NCI-H2107 treated with DMSO at 0.1 percent for 48 hours (cell line): ENCODE results near the gene TPR.
"Not testable (repeated sequence)": the region's sequence is repeated elsewhere in the genome, so short reads cannot be mapped to it uniquely, and the experiment has no call there.

ENCODE experiments used
- DNase-seq: peaks from one replicate; lab custom pipeline; 2025; ENCODE audit not compliant: unreplicated experiment; lab: John Stamatoyannopoulos, UW

Gene TPR

DNA sequence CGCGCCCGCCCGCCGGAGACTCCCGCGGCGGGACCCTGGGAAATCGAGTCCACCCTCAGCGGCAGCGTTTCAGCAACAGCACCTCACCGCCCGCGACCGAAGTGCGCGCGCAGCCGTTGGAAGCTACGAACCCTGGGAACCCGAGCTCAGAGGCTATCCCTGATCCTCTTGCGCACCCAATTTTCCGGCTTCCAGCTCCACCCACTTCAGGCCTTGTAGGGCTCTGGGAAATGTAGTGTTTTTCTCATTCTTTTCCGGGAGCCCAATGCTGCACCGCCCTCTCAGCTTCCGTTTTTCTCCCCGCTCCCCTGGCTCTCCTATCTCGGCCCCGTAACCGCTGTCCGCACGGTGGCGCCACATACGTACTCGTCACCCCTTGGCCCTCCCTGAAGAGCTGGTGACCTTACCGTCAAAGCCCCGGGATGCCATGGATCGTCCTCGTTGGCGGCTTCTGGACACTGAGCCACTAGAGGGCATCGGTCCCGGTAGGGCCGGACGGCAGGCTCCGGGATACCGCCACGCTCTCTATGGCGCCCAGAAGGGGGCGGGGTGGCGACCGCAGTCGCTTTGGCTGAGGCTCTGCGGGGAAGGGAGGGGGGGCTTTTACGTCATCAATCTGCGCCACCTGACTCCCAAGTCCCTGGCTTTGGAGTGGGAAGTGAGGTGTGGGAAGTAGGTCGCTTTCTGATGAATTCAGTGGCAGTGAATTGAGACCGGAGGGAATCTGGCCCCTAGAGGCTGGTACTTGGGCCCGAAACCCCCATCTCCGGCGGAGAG is at the start of gene TPR, which contains the start of gene ODR4:
TSS of gene TPR (minus strand) at position 102 of the 777 bp plus-strand sequence. CDS start 225 bp downstream, outside the sequence.
TSS of gene ODR4 (plus strand) at position 687 of the 777 bp plus-strand sequence. CDS start 3,948 bp downstream, outside the sequence.
- DNase-seq, result peak; percentile 99

GRCh38 chr1:186424539-186424938 is 49.5 kb upstream of the TPR start:
- no peak for DNase-seq

GRCh38 chr1:186421446-186421845 is 46.4 kb upstream of the TPR start:
- no peak for DNase-seq

GRCh38 chr1:186420923-186421322 is 45.9 kb upstream of the TPR start:
- DNase-seq, result no peak

DNA sequence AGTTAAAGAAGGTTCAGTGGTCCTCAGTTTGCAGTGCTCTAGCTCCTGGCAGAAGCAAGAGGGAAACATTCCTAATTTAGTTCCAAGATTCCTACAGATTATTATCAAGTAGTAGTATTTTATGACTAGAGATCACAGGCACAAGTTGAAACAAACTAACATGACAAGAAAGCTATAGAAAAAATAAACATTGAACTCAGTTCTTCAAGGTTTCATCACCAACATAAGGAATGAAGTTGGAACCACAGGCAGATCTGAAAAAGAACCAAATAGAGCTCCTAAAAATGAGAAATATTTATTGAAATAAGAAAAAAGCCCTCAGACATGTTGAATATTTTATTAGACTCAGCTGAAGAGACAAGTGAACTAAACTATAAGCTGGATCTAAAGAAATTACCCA is 45.3 kb upstream of the TPR start:
- DNase-seq, result no peak

DNA sequence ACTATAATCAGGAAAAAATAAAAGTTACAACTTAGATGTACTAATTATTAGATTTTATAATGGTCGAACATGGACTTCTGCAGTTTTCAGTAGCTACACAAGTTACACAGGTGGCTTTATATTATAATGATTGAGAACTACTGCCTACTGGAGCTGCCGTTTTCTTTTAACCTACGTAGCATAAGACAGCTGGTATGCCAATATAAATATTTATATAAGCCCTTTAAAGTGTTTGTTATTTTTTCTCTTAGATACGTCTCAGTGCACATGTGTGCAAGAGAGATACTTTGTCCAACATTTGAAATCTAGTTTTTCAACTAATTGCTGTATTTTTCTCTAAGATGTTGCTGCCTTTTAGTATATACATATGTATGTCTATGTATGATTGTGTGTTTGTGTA is 43.5 kb upstream of the TPR start:
- no peak for DNase-seq

- no peak for DNase-seq
These were observed 38.3 kb upstream of the TPR start for GRCh38 chr1:186413319-186413718.

DNA sequence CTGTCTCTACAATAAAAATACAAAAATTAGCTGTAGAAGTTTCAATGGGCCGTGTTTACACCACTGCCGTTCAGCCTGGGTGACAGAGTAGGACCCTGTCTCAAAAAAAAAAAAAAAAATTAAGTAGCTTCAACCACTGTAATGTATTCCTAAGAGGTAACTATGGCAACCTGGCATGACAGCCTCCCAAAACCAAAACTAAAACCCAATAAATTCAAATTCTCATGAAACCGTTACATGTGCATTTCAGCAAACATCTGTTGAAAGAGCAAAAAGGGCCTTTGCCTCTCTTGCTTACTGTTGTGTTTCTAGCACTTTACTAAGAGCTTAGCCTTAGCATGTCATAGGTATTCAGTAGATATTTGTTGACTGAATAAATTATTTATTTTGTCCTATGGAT is 34.0 kb upstream of the TPR start:
- no peak for DNase-seq

DNA sequence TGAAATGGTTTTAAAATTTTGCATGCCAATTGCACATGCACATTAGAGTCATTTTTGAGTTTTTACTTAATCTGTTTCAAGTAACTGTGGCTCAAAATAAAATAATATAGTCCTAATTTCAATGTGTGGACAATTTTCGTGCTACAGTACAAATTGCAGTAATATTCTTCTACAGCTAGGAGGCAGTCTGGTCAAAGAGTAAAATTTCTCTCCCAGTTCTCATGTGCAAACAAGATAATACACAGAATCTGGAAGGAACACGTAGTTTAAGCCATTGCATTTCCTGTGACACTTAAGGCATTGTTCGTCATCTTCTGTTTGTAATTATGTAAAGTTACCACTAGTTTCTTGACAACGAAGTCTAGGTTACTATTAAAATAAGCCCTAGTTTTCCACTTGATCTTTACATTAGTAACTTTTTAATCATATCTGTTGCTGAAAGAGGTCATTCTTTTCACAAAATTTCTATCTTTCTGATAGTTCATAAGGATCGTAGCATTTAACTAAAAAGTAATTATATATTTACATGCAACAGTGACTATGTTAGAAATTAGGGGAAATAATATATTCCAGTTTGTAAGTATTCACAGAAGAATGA is 29.5 kb upstream of the TPR start:
- peak; percentile 10 for DNase-seq

GRCh38 chr1:186403632-186404031 is 28.6 kb upstream of the TPR start:
- no peak for DNase-seq

DNA sequence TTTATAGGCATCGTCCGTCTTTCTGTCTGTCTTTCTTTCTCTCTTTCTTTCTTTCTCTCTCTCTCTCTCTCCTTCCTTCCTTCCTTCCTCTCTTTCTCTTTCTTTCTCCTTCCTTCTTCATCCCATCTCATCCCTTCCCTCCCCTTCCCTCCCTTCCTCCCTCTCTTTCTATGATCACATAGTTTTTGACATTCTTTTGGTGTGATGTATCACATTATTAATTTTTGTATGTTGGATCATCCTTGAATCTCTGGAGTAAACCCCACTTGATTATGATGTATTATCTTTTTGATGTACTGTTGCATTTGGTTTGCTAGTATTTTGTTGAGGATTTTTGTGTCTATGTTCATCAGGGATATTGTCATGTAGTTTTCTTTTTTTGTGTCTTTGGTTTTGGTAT is 26.4 kb upstream of the TPR start:
- not testable (repeated sequence) for DNase-seq

DNA sequence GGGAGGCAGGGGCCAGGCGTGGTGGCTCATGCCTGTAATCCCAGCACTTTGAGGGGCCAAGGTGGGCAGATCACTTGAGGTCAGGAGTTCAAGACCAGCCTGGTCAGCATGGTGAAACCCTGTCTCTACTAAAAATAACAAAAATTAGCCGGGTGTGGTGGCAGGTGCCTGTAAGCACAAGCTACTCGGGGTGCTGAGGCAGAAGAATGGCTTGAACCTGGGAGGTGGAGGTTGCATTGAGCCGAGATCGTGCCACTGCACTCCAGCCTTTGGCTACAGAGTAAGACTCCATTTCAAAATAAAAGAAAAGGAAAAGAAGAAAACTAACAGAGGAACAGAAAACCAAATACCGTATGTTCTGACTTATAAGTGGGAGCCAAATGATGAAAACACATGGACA is 17.7 kb upstream of the TPR start:
- DNase-seq, result not testable (repeated sequence)

DNA sequence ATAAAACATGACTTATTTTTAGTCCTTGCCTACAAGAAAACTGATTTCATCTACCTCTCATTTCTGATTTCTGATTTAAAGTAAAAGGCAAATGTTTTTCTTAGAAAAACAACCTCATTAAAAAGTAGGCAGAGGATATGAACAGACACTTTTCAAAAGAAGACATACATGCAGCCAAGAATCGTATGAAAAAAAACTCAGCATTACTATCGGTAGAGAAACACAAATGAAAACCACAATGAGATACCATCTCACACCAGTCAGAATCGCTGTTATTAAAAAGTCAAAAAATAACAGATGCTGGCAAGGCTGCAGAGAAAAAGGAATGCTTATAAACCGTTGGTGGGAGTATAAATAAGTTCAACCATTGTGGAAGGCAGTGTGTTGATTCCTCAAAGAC is 16.8 kb upstream of the TPR start:
- no peak for DNase-seq

GRCh38 chr1:186390925-186391324 is 15.9 kb upstream of the TPR start:
- DNase-seq, result no peak

GRCh38 chr1:186386725-186387383 is 11.8 kb upstream of the TPR start:
- no peak for DNase-seq

- DNase-seq, result no peak
These were observed 871 bp upstream of the TPR start for GRCh38 chr1:186375929-186376319.

GRCh38 chr1:186374303-186375151 is 526 bp downstream of the TPR start:
- DNase-seq, result peak; percentile 29

DNA sequence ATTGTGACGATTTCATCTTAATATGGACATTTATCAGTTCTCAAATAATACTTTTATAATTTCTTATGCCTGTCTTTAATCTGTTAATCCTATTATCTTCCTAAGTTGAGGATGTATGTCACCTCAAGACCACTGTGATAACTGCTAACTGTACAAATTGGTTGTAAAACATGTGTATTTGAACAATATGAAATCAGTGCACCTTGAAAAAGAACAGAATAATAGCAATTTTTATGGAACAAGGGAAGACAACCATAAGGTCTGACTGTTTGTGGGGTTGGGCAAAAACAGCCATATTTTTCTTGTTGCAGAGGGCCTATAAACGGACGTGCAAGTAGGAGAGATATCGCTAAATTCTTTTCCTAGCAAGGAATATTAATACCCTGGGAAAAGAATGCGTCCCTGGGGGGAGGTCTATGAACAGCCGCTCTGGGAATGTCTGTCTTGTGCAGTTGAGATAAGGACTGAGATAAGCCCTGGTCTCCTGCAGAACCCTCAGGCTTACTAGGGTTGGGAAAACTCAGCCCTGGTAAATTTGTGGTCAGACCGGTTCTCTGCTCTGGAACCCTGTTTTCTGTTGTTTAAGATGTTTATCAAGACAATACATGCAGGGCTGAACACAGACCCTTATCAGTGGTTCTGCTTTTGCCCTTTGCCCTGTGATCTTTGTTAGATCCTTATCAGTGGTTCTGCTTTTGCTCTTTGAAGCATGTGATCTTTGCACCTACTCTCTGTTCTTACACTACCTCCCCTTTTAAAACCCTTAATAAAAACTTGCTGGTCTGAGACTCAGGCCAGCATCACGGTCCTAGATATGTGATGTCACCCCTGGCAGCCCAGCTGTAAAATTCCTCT is 27.0 kb downstream of the TPR start:
- DNase-seq, result not testable (repeated sequence)

DNA sequence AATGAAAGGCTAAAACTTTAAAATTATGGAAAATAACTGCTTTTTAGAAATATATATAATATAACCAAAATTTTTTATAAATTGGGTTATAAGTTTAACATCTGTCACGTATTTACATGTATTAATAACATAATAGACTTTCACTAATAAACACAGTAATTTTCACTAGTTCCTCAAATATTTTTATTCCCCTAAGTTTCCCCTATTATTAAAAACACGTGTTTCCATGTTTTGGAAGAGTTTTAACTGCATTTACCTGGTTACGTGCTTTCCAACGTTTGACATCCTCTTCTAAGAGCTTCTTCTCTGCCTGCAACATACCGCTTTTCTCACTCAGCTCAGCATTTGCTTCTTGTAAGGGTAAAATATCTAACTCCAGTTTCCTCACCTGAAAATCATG is 34.3 kb downstream of the TPR start:
- no peak for DNase-seq

GRCh38 chr1:186337554-186337953 is 37.5 kb downstream of the TPR start:
- no peak for DNase-seq
